ENCODE results near the gene ADCY5.

Gene ADCY5

GRCh38 chr3:123405021-123405420, 43.9 kb downstream of the ADCY5 start:
- no peak for DNase-seq

GRCh38 chr3:123404391-123404790, 44.5 kb downstream of the ADCY5 start:
- no peak for DNase-seq

GRCh38 chr3:123401836-123402530, 46.9 kb downstream of the ADCY5 start:
- no peak for DNase-seq

GRCh38 chr3:123400169-123400568, 48.7 kb downstream of the ADCY5 start:
- no peak for DNase-seq

GRCh38 chr3:123399653-123400052, 49.2 kb downstream of the ADCY5 start:
- no peak for DNase-seq

- DNase-seq = no peak
Measured at GRCh38 chr3:123397921-123398785, 50.7 kb downstream of the ADCY5 start.

- no peak for DNase-seq
Measured at GRCh38 chr3:123397050-123397590, 51.8 kb downstream of the ADCY5 start.

GRCh38 chr3:123396171-123397049, 52.5 kb downstream of the ADCY5 start:
- no peak for DNase-seq

- DNase-seq = no peak
Measured at GRCh38 chr3:123395235-123395634, 53.7 kb downstream of the ADCY5 start.

- DNase-seq = no peak
Measured at GRCh38 chr3:123394391-123395020, 54.4 kb downstream of the ADCY5 start.

- DNase-seq = no peak
Measured at GRCh38 chr3:123392871-123393620, 55.8 kb downstream of the ADCY5 start.

- no peak for DNase-seq
Measured at GRCh38 chr3:123392368-123392767, 56.5 kb downstream of the ADCY5 start.

GRCh38 chr3:123390865-123391600, 57.9 kb downstream of the ADCY5 start:
- DNase-seq = no peak

- no peak for DNase-seq
Measured at GRCh38 chr3:123389628-123389918, 59.3 kb downstream of the ADCY5 start.

GRCh38 chr3:123388811-123389627, 59.9 kb downstream of the ADCY5 start:
- no peak for DNase-seq

- DNase-seq = no peak
Measured at GRCh38 chr3:123388042-123388441, 60.8 kb downstream of the ADCY5 start.

- DNase-seq = no peak
Measured at GRCh38 chr3:123387532-123387931, 61.4 kb downstream of the ADCY5 start.

- DNase-seq = no peak
Measured at GRCh38 chr3:123386477-123387040, 62.3 kb downstream of the ADCY5 start.

GRCh38 chr3:123385981-123386380, 62.9 kb downstream of the ADCY5 start:
- DNase-seq = no peak

- DNase-seq = no peak
Measured at GRCh38 chr3:123385499-123385898, 63.4 kb downstream of the ADCY5 start.
